Measurements from ENCODE around the gene SVIP.

DNA sequence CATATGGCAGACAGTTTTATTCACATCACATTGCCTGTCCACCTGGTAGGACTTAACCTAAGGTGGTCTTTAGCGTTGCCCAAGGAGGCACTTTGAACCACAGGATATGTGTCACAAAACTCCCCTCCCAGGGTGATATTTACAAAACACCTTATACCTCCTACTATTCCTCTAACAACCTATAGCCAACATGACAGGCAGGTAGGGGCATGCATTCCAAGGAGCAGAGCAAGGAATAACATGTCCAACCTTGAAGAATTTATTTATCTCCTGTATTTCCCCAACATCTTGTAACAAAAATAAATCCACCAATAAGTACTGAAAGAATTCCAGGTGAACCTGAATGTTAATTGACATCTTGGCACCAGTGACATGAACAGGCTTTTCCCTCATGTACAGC lies 60.5 kb downstream of the SVIP start:
- no peak for TF ChIP-seq EZH2phosphoT487 (conservative IDR thresholded peaks at IDR 0.05; ENCODE audit: low read length)
- TF ChIP-seq, protein P1, sequence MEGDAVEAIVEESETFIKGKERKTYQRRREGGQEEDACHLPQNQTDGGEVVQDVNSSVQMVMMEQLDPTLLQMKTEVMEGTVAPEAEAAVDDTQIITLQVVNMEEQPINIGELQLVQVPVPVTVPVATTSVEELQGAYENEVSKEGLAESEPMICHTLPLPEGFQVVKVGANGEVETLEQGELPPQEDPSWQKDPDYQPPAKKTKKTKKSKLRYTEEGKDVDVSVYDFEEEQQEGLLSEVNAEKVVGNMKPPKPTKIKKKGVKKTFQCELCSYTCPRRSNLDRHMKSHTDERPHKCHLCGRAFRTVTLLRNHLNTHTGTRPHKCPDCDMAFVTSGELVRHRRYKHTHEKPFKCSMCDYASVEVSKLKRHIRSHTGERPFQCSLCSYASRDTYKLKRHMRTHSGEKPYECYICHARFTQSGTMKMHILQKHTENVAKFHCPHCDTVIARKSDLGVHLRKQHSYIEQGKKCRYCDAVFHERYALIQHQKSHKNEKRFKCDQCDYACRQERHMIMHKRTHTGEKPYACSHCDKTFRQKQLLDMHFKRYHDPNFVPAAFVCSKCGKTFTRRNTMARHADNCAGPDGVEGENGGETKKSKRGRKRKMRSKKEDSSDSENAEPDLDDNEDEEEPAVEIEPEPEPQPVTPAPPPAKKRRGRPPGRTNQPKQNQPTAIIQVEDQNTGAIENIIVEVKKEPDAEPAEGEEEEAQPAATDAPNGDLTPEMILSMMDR (IDR thresholded peaks at IDR 0.05; ENCODE audit: insufficient read depth, low read length, poor library complexity, severe bottlenecking), result no peak

Data from SU-DHL-6 (cell line).